HG03439 (cell line): ENCODE results near the gene CIZ1.
"Not testable (repeated sequence)": the region's sequence is repeated elsewhere in the genome, so short reads cannot be mapped to it uniquely, and the experiment has no call there.

Experiments used
- ATAC-seq: cut with Tn5 transposase; IDR thresholded peaks from one replicate; pipeline ENCODE4 v1.9.1; 2021; ENCODE audit warnings: mild to moderate bottlenecking, moderate library complexity; ENCODE audit not compliant: unreplicated experiment

The CIZ1 gene

GRCh38 chr9:128191406-128192046 lies at the start of gene CIZ1:
Gene CIZ1 (minus strand): TSS chr9:128191572. CDS start chr9:128190857, 715 bp downstream.
- ATAC-seq, result peak; percentile 77

GRCh38 chr9:128233817-128234406 lies 42.5 kb upstream of the CIZ1 start:
- no peak for ATAC-seq

GRCh38 chr9:128232528-128233428 lies 41.4 kb upstream of the CIZ1 start:
- no peak for ATAC-seq

- no peak for ATAC-seq
These were observed 40.5 kb upstream of the CIZ1 start for GRCh38 chr9:128231638-128232527.

GRCh38 chr9:128230897-128231296 lies 39.5 kb upstream of the CIZ1 start:
- not testable (repeated sequence) for ATAC-seq

GRCh38 chr9:128226412-128226801 lies 35.0 kb upstream of the CIZ1 start:
- ATAC-seq, result no peak

- ATAC-seq, result no peak
These were observed 34.5 kb upstream of the CIZ1 start for GRCh38 chr9:128225770-128226411.

- no peak for ATAC-seq
These were observed 33.5 kb upstream of the CIZ1 start for GRCh38 chr9:128224877-128225276.

GRCh38 chr9:128222880-128223670 lies 31.7 kb upstream of the CIZ1 start:
- no peak for ATAC-seq

- no peak for ATAC-seq
These were observed 30.7 kb upstream of the CIZ1 start for GRCh38 chr9:128222026-128222425.

- no peak for ATAC-seq
These were observed 28.5 kb upstream of the CIZ1 start for GRCh38 chr9:128219831-128220230.

GRCh38 chr9:128218518-128219389 lies 27.4 kb upstream of the CIZ1 start:
- ATAC-seq, result peak; percentile 72

- ATAC-seq, result no peak
These were observed 26.8 kb upstream of the CIZ1 start for GRCh38 chr9:128218172-128218517.

GRCh38 chr9:128216781-128217553 lies 25.6 kb upstream of the CIZ1 start:
- no peak for ATAC-seq

- no peak for ATAC-seq
These were observed 24.4 kb upstream of the CIZ1 start for GRCh38 chr9:128215491-128216409.

GRCh38 chr9:128214571-128215490 lies 23.5 kb upstream of the CIZ1 start:
- ATAC-seq, result no peak
